Ammon's horn (tissue), 1 donor: ENCODE data around the gene EIF3D.
"Not testable (repeated sequence)": the region's sequence is repeated elsewhere in the genome, so short reads cannot be mapped to it uniquely, and the experiment has no call there.

Source experiments
- DNase-seq: peaks from one replicate; pipeline ENCODE4 v3.0.0-alpha.2; 2016; ENCODE audit warnings: low spot score

Gene EIF3D

GRCh38 chr22:36549033-36549432 lies 20.1 kb upstream of the EIF3D start:
- no peak for DNase-seq

DNA sequence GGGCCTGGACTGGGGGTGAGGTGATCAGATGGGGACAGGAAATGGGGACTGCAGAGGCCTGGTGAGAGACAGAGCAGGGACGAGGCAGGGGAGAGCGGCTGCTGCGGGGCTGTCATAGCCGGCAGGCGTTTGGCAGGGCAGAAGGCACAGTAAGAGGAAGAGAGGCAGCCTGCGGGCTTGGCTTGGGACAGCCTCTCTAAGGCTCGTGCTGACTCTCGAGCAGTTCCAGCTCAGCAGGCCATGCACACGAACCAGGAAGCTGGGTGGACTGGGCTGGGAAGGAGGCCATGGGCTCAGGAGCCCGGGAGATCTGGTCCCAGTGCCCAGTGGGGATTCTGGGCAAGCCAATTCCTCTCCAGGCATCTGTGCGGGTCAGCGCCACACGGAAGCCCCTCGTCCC lies 19.6 kb upstream of the EIF3D start:
- no peak for DNase-seq

- DNase-seq = no peak
Observed at GRCh38 chr22:36546932-36547331, 18.0 kb upstream of the EIF3D start.

- peak; percentile 79 for DNase-seq
Observed at GRCh38 chr22:36546092-36546804, 17.3 kb upstream of the EIF3D start.

- DNase-seq = no peak
Observed at GRCh38 chr22:36544107-36544620, 15.2 kb upstream of the EIF3D start.

DNA sequence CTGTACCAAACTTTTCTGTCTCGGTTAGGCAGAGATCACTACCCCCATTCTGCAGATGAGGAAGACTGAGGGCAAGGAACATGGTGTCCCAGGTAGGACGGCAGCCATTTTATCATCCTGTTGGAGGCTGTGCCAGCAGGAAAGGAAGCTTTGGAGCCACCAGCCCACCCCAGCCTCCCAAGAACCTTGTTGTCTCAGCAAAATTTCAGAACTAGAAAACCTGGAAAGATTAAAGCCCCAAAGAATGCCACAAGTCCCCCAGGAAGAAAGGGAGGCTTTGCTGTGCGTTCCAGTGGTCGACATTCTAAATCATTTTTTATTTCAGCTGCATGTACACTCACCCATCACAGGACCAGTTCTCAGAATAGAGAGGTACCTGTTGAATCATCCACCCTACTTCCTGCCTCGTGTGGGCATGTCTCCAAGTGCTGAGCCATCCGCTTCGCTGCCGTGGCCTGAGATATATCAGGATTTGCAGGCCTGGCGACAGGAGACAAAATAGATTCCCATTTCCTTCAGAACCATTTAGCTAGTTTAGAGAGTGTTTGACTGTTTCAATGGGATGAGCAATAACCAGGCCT lies 13.0 kb upstream of the EIF3D start:
- no peak for DNase-seq

DNA sequence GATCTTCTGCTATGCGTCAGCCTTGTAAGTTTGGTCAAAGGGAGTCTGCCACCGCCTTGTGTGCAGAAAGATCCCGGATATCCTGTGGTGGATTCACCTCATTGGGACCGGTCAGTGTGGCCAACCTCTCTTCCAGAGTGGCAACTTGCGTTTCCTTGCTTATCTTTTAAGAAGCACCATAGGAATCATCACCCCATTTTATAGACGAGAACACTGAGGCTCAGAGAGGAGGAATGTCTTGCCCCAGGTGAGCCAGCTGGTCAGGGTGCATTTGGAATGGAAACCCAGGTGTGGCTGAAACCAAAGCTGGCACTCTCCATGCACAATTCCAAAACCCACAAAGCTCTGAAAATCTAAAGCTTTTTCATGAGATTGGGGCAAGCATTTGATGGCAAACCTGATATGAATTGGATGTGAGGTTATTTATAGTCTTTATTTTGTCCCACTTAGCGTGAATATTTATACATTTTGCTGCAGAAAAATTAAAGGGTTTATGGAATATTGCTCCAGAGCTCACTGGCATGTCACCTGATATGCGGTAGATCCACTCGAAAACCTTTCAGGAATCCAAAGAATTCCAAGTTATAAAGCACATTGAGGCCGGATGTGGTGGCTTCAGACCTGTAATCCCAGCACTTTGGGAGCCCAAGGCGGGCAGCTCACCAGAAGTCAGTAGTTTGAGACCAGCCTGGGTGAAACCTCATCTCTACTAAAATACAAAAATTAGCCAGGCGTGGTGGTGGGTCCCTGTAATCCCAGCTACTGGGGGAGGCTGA lies 12.1 kb upstream of the EIF3D start:
- no peak for DNase-seq

- DNase-seq = no peak
Observed at GRCh38 chr22:36538529-36538928, 9.6 kb upstream of the EIF3D start.

- no peak for DNase-seq
Observed at GRCh38 chr22:36536717-36537116, 7.8 kb upstream of the EIF3D start.

GRCh38 chr22:36533320-36533719 lies 4.4 kb upstream of the EIF3D start:
- DNase-seq = not testable (repeated sequence)

DNA sequence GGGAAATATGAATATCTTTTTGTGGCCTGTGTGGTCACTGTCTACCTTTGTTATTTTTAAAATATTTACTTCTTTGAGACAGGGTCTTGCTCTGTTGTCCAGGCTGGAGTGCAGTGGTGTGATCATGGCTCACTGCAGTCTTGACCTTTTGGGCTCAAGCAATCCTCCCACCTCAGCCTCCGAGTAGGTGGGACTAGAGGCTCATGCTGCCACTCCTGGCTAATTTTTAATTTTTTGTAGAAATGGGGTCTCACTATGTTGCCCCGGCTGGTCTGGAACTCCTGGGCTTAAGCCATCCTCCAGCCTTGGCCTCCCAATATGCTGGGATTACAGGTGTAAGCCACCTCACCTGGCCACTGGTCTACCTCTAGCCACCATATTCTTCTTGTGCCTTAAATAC lies 3.5 kb upstream of the EIF3D start:
- DNase-seq = no peak

DNA sequence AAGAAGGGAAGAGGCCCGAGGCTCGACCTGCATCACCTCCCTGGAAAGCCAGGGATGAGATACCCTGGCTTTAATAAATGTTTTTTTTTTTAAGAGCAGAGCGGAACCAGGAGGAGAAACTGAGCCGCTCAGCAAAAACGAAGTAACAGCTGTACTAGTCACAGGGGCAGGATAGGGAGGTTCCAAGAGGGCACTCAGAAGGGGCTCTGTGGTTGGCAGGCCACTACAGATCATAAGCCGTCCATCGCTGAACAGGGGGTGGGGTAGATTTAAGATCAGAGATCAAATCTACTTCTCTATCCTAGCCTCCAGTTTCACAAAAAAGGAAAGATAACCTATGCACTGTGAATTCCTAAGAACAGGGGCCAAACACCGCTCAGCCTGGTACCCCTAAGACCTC lies 625 bp downstream of the EIF3D start:
- DNase-seq = no peak

GRCh38 chr22:36522662-36523061 lies 6.3 kb downstream of the EIF3D start:
- DNase-seq = no peak

DNA sequence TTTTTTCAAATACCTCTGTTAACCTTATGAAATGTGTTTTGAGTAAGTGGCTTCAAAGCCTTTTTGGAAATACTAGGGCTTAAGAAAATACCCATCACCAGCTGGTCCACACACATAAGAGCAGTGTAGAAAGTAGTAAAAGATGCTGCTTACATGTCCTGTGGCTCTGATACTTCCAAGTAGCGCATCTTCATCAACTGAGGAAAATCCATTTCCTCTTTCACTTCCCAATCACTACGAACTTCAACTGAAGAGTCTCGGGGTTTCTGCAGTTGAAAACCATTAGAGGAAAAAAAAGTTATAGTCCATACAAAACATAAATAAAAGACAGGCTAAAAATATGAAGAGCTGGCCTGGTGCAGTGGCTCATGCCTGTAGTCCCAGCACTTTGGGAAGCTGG lies 8.5 kb downstream of the EIF3D start:
- no peak for DNase-seq

GRCh38 chr22:36519906-36520305 lies 9.1 kb downstream of the EIF3D start:
- not testable (repeated sequence) for DNase-seq

- DNase-seq = no peak
Observed at GRCh38 chr22:36514766-36515165, 14.2 kb downstream of the EIF3D start.

DNA sequence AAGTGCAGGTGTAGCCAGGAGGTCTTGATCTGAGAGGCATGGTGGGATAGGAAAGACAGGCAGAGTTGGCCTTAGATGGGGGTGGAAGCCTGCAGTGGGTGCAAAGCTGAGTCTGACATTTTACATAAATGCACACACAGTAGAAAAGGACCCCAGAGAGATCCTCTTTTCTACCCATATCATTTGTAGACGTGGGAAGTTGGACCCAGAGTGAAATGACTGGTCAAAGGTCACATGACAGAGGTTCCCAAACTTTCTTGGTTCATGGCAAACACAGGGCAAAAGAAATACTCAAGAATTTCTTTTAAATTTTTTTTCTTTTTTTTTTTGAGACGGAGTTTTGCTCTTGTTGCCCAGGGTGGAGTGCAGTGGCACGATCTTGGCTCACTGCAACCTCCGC lies 16.0 kb downstream of the EIF3D start:
- DNase-seq = no peak

DNA sequence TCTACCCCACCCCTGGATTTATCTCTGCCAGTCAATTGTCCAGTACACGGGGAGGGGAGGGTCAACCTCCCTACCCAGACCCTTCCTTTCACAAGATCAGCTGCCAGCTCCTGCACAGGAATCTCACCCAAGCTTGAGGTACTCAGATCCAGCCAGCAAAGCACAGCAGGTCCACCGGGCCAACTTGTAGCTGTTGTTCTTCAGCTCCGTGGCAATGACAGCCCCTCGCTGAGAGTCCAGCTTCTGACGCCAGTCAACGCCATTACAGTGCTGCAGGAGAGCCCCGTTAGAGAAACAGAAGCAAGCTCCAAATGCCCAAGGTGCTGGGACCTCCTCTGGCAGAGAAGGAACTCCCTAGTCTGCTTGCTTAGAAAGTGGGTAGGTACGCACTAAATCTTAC lies 16.6 kb downstream of the EIF3D start:
- DNase-seq = no peak

- no peak for DNase-seq
Observed at GRCh38 chr22:36510966-36511881, 17.7 kb downstream of the EIF3D start.

- DNase-seq = no peak
Observed at GRCh38 chr22:36510384-36510783, 18.6 kb downstream of the EIF3D start.

- DNase-seq = no peak
Observed at GRCh38 chr22:36507518-36508010, 21.4 kb downstream of the EIF3D start.
